AG04449 (cell line): Measurements from ENCODE around the gene EIF2S3B.

Experiments used
- CTCF ChIA-PET: fragments of 350-600 bp; formaldehyde crosslinking; extraction: SDS; loops from one replicate; lab custom pipeline; 2021; ENCODE audit warnings: antibody characterized with exemption; lab: Yijun Ruan, JAX
- POLR2A ChIA-PET: fragments of 400-600, 350-600 bp; formaldehyde crosslinking; extraction: SDS; loops from one replicate; lab custom pipeline; 2020; ENCODE audit warnings: antibody characterized with exemption, inconsistent platforms; lab: Yijun Ruan, JAX
- DNase-seq: peaks from one replicate; pipeline ENCODE4 v3.0.0-alpha.2; 2010; ENCODE audit warnings: low read depth, low spot score
- H3K4me3 ChIP-seq: 2 replicates; pipeline ENCODE4 v1.5.1; 2011; ENCODE audit warnings: low read depth, mild to moderate bottlenecking, control low read depth, low read length
- TF ChIP-seq, protein P1 (sequence below): IDR thresholded peaks from one replicate; pipeline ENCODE4 v1.5.1; 2011; ENCODE audit warnings: mild to moderate bottlenecking, moderate library complexity, low read length, control low read depth, inconsistent platforms; ENCODE audit not compliant: insufficient read depth; ENCODE audit errors: missing control alignments

Gene EIF2S3B

DNA sequence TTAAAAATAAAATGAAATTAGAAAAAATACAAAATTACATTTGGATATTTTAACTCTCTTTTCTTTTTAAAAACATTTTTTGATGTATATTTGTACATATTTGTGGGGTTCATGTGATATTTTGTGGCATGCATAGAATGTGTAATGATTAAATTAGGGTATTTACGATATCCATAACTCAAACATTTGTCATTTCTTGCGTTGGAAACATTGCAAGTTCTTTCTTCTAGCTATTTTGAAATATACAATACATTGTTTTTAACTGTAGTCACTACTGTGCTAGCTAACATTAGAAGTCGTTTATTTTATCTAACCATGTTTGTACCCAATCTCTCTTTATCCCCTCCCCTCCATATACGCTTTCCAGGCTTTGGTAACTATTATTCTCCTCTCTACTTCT lies 13.9 kb upstream of the EIF2S3B start:
- H3K4me3 ChIP-seq, result no peak overlapping the region
- POLR2A ChIA-PET, result no interaction called here
- CTCF ChIA-PET, result no interaction called here
- TF ChIP-seq, protein P1, sequence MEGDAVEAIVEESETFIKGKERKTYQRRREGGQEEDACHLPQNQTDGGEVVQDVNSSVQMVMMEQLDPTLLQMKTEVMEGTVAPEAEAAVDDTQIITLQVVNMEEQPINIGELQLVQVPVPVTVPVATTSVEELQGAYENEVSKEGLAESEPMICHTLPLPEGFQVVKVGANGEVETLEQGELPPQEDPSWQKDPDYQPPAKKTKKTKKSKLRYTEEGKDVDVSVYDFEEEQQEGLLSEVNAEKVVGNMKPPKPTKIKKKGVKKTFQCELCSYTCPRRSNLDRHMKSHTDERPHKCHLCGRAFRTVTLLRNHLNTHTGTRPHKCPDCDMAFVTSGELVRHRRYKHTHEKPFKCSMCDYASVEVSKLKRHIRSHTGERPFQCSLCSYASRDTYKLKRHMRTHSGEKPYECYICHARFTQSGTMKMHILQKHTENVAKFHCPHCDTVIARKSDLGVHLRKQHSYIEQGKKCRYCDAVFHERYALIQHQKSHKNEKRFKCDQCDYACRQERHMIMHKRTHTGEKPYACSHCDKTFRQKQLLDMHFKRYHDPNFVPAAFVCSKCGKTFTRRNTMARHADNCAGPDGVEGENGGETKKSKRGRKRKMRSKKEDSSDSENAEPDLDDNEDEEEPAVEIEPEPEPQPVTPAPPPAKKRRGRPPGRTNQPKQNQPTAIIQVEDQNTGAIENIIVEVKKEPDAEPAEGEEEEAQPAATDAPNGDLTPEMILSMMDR, result no peak
- DNase-seq, result no peak

GRCh38 chr12:10497602-10498001 lies 8.1 kb upstream of the EIF2S3B start:
- POLR2A ChIA-PET, result no interaction called here
- TF ChIP-seq, protein P1, result no peak
- no peak for DNase-seq
- H3K4me3 ChIP-seq, result no peak overlapping the region
- CTCF ChIA-PET, result no interaction called here

DNA sequence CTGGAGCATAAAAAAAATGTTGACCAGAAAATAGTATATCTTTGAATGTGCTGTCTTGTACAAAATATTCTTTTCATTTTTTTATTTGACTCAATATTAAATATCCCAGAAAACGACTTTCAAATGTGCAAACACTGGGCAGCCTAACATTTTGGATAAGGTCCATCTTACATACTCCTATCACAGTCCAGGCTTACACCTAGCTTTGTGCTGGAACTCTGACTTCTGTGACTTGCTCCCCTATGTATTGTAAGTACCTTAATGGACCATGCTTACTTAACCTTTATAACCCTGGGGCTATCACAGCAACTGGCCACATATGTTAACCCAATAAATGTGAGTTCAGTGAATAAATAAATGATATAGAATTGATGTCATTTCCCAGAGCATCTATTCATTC lies 7.6 kb upstream of the EIF2S3B start:
- TF ChIP-seq, protein P1, result no peak
- CTCF ChIA-PET, result no interaction called here
- POLR2A ChIA-PET, result no interaction called here
- H3K4me3 ChIP-seq, result no peak overlapping the region
- DNase-seq, result no peak

DNA sequence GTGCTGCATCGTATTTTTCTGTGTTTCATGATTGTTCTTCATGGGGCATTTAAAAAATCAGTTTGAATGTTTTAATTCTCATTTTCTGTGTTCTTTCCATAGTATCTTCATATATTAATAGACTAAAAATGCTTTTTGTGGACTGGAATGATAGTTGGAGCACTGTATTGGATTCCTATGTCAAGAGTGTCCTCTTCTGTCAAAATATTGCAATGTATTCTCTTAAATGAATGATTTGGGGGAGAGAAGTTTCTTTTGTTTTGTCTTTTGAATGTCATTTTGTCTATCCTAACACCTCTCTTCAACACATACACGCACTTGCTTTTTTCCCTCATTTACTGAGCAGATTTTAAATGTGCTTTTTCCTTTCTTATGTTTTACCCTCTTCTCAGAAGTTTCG lies 4.7 kb upstream of the EIF2S3B start:
- TF ChIP-seq, protein P1, result no peak
- H3K4me3 ChIP-seq, result no peak overlapping the region
- POLR2A ChIA-PET, result no interaction called here
- no peak for DNase-seq
- CTCF ChIA-PET, result interaction anchor here (1.2 kb wide), 1 partner anchor 13 kb away, joined by 3 read pairs; no protein-coding TSS in a partner anchor

DNA sequence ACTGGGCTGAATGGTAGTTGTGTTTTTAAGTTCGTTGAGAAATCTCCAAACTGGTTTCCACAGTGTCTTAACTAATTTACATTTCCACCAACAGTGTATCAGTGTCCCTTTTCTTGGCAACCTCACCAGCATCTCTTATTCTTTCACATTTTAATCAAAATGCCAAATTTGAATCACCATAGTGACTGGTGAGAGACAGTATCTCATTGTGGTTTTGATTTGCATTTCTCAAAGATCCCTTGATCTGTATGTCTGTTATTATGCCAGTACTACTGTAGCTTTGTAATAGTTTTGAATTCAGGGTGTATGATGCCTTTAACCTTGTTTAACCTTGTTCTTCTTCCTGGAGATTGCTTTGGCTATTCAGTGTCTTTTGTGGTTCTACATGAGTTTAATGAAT lies 2.2 kb upstream of the EIF2S3B start:
- ChIA-PET CTCF (no interaction called here), POLR2A (no interaction called here)
- no peak for DNase-seq
- TF ChIP-seq, protein P1, result no peak
- H3K4me3 ChIP-seq, result no peak overlapping the region

- H3K4me3 ChIP-seq, result no peak overlapping the region
- ChIA-PET POLR2A (no interaction called here), CTCF (no interaction called here)
- TF ChIP-seq, protein P1, result no peak
- no peak for DNase-seq
Observed at GRCh38 chr12:10511756-10512355, 6.2 kb downstream of the EIF2S3B start.
